GM12878 (cell line): ENCODE results near the gene LYSMD2. TPM values are rescaled to one million over a fixed set of nuclear protein-coding genes. Genes with fewer than 3 reads are reported as not detected.

Experiments used
- ATAC-seq: fragments of 200-7000 bp; cut with Tn5 transposase; 3 replicates; pipeline ENCODE4 v1.9.1; 2020; ENCODE audit warnings: mild to moderate bottlenecking, moderate library complexity
- BruUV-seq: library from RNA; stranded (reverse); fragments of 400-500 nt; replicated peaks from 2 replicates; lab custom pipeline; 2021; lab: Mats Ljungman, UMichigan
- CTCF ChIA-PET: fragments of 300-600 bp; sonication (Branson Sonifier 250); formaldehyde crosslinking; extraction: SDS; loops from one replicate; lab custom pipeline; 2021; ENCODE audit warnings: inconsistent platforms; lab: Yijun Ruan, JAX
- POLR2A ChIA-PET: fragments of 350-600 bp; formaldehyde crosslinking; extraction: SDS; loops from one replicate; lab custom pipeline; 2021; ENCODE audit warnings: inconsistent platforms; lab: Charles Lee
- RAD21 ChIA-PET: fragments of 300-600 bp; sonication (Branson Sonifier 250); formaldehyde crosslinking; loops from one replicate; lab custom pipeline; 2023; ENCODE audit warnings: antibody characterized with exemption; ENCODE audit not compliant: unreplicated experiment; lab: Charles Lee
- SMC1A ChIA-PET: fragments of 300-600 bp; sonication (Branson Sonifier 250); formaldehyde crosslinking; loops from one replicate; lab custom pipeline; 2023; ENCODE audit not compliant: unreplicated experiment, uncharacterized antibody; lab: Charles Lee
- DNase-seq: peaks from one replicate; pipeline ENCODE4 v3.0.0-alpha.2; 2011; ENCODE audit warnings: low read depth, low spot score
- FAIRE-seq: peaks from 3 replicates; lab custom pipeline; 2011; peaks lifted over from hg19 to GRCh38; lab: Jason Lieb, UNC
- H2AFZ ChIP-seq: 2 replicates; pipeline ENCODE4 v1.6.0; 2011; ENCODE audit warnings: low read depth, low read length, control low read depth; ENCODE audit not compliant: control insufficient read depth
- H3K27ac ChIP-seq: 2 replicates; pipeline ENCODE4 v1.5.1; 2011; ENCODE audit warnings: control low read depth; ENCODE audit not compliant: control insufficient read depth, insufficient read depth
- H3K27me3 ChIP-seq, 2 experiments: replicated peaks in 1 of 2; 2 replicates each; pipeline versions ENCODE4 v1.6.0 to v1.6.1; 2011; ENCODE audit warnings: low read length in 1 of 2; ENCODE audit not compliant: control insufficient read depth in 2 of 2, insufficient read depth in 2 of 2
- H3K36me3 ChIP-seq, 2 experiments: 2 replicates each; pipeline ENCODE4 v1.5.1; 2011; ENCODE audit warnings: low read length in 1 of 2; ENCODE audit not compliant: control insufficient read depth in 2 of 2, insufficient read depth in 2 of 2
- H3K4me1 ChIP-seq: 2 replicates; pipeline ENCODE4 v1.6.1; 2011; ENCODE audit warnings: mild to moderate bottlenecking, low read length, moderate library complexity, mixed read lengths; ENCODE audit not compliant: control insufficient read depth, insufficient read depth
- H3K4me2 ChIP-seq: 2 replicates; pipeline ENCODE4 v1.6.0; 2011; ENCODE audit warnings: control low read depth; ENCODE audit not compliant: control insufficient read depth, insufficient read depth
- H3K4me3 ChIP-seq: fragments of 200-600 bp; sonication (generic); 2 replicates; pipeline ENCODE4 v1.5.1; 2016
- H3K79me2 ChIP-seq: 2 replicates; pipeline ENCODE4 v1.6.0; 2011; ENCODE audit warnings: low read length; ENCODE audit not compliant: control insufficient read depth, insufficient read depth
- H3K9ac ChIP-seq: 2 replicates; pipeline ENCODE4 v1.8.0; 2011; ENCODE audit warnings: low read length, control low read depth, mixed read lengths; ENCODE audit not compliant: control insufficient read depth, insufficient read depth
- H3K9me3 ChIP-seq: replicated peaks from 3 replicates; pipeline ENCODE4 v1.5.1; 2011; ENCODE audit warnings: mild to moderate bottlenecking, low read length; ENCODE audit not compliant: control insufficient read depth, insufficient read depth
- H4K20me1 ChIP-seq: 2 replicates; pipeline ENCODE4 v1.6.0; 2011; ENCODE audit not compliant: control insufficient read depth, insufficient read depth
- CBFB ChIP-seq: IDR thresholded peaks from 2 replicates; pipeline ENCODE4 v1.6.1; 2016; ENCODE audit warnings: antibody characterized with exemption, low read depth
- DPF2 ChIP-seq: fragments of 450-650 bp; IDR thresholded peaks from 2 replicates; pipeline ENCODE4 v1.6.1; 2017; ENCODE audit warnings: mild to moderate bottlenecking
- ETV6 ChIP-seq, 2 experiments: fragments of 450-650 bp in 1 of 2; IDR thresholded peaks in 1 of 2; conservative IDR thresholded peaks in 1 of 2; 2 replicates each; pipeline ENCODE4 v1.6.1; 2014; ENCODE audit warnings: antibody characterized with exemption in 1 of 2, borderline replicate concordance in 1 of 2, low read depth in 1 of 2, mild to moderate bottlenecking in 1 of 2, moderate library complexity in 1 of 2
- POLR2AphosphoS2 ChIP-seq: IDR thresholded peaks from 2 replicates; pipeline ENCODE4 v1.6.1; 2011; ENCODE audit warnings: low read depth, mild to moderate bottlenecking, low read length, improper control_type of control experiment, moderate library complexity
- POLR2AphosphoS5 ChIP-seq: IDR thresholded peaks from 2 replicates; pipeline ENCODE4 v1.6.1; 2011; ENCODE audit warnings: mild to moderate bottlenecking, low read length, inconsistent platforms
- RUNX3 ChIP-seq: IDR thresholded peaks from 2 replicates; pipeline ENCODE4 v1.6.1; 2012; ENCODE audit warnings: low read length, inconsistent platforms
- SMC3 ChIP-seq: IDR thresholded peaks from 2 replicates; pipeline ENCODE4 v1.6.1; 2011; ENCODE audit warnings: low read length, improper control_type of control experiment, borderline replicate concordance
- ZZZ3 ChIP-seq: IDR thresholded peaks from 2 replicates; pipeline ENCODE4 v1.6.1; 2011; ENCODE audit warnings: low read depth; ENCODE audit not compliant: control insufficient read depth, insufficient read length
- WGBS: methylation state at CpG from one replicate; pipeline ENCODE4 v1.1.6; 2016; ENCODE audit warnings: low lambda C conversion rate; ENCODE audit not compliant: insufficient replicate concordance, insufficient coverage; ENCODE audit errors: missing lambda C conversion rate; 5-methylcytosine and 5-hydroxymethylcytosine counted together
- in situ Hi-C: fragments of 300-500 bp; cut with MboI; formaldehyde crosslinking; loops from 9 replicates; pipeline ENCODE4 v1.14.3; 2018; ENCODE audit warnings: mixed read lengths
- intact Hi-C: fragments of 100-400 bp; cut with micrococcal nuclease; formaldehyde crosslinking; loops from one replicate; pipeline ENCODE4 v1.14.2; 2022; ENCODE audit not compliant: unreplicated experiment
- polyA plus RNA-seq, 11 experiments: library from polyadenylated mRNA; depleted of rRNA in 4 of 11; unstranded in 6 of 11; stranded (reverse) in 5 of 11; fragments of >200 nt; fragmentation: Nextera tagmentation in 4 of 11; fragmentation: Illumina TruSeq in 1 of 11; extraction: Ambion mirVana in 4 of 11; extraction: Trizol in 1 of 11; gene quantifications; 1 replicate in 1 of 11; 2 replicates in 10 of 11; pipeline versions ENCODE4 v1.2.1 to v1.2.3, GENCODE V29; 2011 to 2016; ENCODE audit warnings: inconsistent platforms in 2 of 11, missing spikeins in 2 of 11, low read depth in 1 of 11
- total RNA-seq, 4 experiments: library from RNA; depleted of rRNA in 3 of 4; stranded (reverse); fragments of >200 nt in 3 of 4; fragmentation: Illumina TruSeq in 1 of 4; extraction: Trizol in 1 of 4; gene quantifications; 2 replicates each; pipeline versions ENCODE4 v1.2.1 to v1.2.3, GENCODE V29; 2013 to 2021
- TF ChIP-seq, protein P1 (sequence below): IDR thresholded peaks from 2 replicates; pipeline ENCODE4 v1.6.1; 2012; ENCODE audit warnings: low read depth, low read length, improper control_type of control experiment
- TF ChIP-seq, protein P2 (sequence below): IDR thresholded peaks from 2 replicates; pipeline ENCODE4 v1.6.1; 2012; ENCODE audit warnings: improper control_type of control experiment, low read depth, low read length; ENCODE audit not compliant: insufficient replicate concordance
- TF ChIP-seq, protein P3 (sequence below): fragments of 450-650 bp; formaldehyde crosslinking; IDR thresholded peaks from 2 replicates; pipeline ENCODE4 v1.4.0; 2020; ENCODE audit warnings: mild to moderate bottlenecking, moderate library complexity

LYSMD2 gene
- total and polyA plus RNA-seq, 10 of the 15 experiments (the other 5 are each of a cell fraction or from before 2014, with no cell fraction given), result 30.5 to 61.3 (median 45.4) TPM

DNA sequence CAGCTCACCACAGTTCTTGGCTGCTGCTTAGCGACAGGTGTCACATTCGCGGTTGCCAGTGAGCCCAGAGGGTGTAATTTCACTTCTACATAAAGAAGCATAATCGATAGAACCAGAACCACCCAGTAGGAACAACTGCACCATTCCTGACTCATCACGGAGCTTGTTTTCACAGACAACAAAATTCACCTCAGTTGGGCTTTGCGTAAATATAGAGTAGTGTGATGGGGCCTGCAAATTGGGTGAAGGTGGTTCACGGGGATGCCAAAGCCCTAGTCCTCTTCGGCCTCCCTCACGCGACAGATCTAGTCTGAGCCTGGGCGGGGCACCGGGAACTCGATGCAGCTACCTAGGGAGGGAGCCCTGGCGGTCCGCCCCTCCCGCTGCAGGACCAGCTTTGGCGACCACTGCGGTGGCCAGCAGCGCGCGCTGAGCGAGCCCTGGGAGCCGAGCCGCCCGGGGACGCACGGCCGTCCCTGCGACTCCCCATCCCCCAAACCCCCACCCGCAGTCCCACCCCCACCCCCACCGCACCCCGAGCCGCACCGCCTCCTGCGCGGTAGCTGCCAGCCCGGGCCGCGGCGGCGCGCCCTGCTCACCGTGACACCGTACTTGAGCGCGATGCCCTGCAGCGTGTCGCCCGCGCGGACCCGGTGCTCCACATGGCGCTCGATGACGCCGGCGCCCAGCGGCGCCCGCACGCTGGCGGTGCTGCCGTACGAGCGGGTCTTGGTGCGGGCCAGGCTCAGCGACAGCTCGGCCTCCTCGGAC, 519 bp downstream of the LYSMD2 start:
- Histone ChIP-seq H3K4me2 (peak overlapping the region; percentile 95), H3K4me1 (peaks cover 30% of the 10 kb centered on the region), H3K27me3 (no peaks in the 10 kb centered on the region), H3K27ac (peak overlapping the region; percentile 94), H2AFZ (peak overlapping the region; percentile 73), H3K4me3 (peak overlapping the region; percentile 77), H3K9ac (peak overlapping the region; percentile 78), H3K9me3 (no peaks in the 10 kb centered on the region), H3K79me2 (peaks cover 61% of the 10 kb centered on the region), H3K36me3 (no peaks in the 10 kb centered on the region), H4K20me1 (no peaks in the 10 kb centered on the region)
- in situ Hi-C loops (no loop called here), intact Hi-C loops (loop anchor here (1.0 to 10.0 kb wide), 5 partner anchors 40 to 368 kb away; partner anchors contain the start of gene DMXL2)
- ChIA-PET RAD21 (interaction anchor here (0.6 to 5.5 kb wide), 15 partner anchors 11 to 730 kb away, joined by 3 to 33 read pairs (median 3); no protein-coding TSS in a partner anchor), CTCF (interaction anchor here (0.6 to 10.1 kb wide), 15 partner anchors 9 to 491 kb away, joined by 3 to 136 read pairs (median 4); partner anchors contain the start of gene DMXL2), POLR2A (interaction anchor here (0.5 to 2.4 kb wide), 9 partner anchors 9 to 115 kb away, joined by 3 to 11 read pairs (median 4); partner anchors contain the start of gene DMXL2), SMC1A (interaction anchor here (1.1 to 5.2 kb wide), 16 partner anchors 11 to 484 kb away, joined by 3 to 45 read pairs (median 4); partner anchors contain the start of gene DMXL2)
- under 1% methylated on average over 49 of the region's 69 CpGs for WGBS
- ATAC-seq, result peak; percentile 55
- no TSS peak for BruUV-seq
- DNase-seq, result no peak
- no peak for FAIRE-seq
- TF ChIP-seq, protein P1, sequence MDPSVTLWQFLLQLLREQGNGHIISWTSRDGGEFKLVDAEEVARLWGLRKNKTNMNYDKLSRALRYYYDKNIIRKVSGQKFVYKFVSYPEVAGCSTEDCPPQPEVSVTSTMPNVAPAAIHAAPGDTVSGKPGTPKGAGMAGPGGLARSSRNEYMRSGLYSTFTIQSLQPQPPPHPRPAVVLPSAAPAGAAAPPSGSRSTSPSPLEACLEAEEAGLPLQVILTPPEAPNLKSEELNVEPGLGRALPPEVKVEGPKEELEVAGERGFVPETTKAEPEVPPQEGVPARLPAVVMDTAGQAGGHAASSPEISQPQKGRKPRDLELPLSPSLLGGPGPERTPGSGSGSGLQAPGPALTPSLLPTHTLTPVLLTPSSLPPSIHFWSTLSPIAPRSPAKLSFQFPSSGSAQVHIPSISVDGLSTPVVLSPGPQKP, result no peak
- TF ChIP-seq POLR2AphosphoS2, result 0 out of 2 replicates have a peak, but pooled peaks have one; percentile 21
- TF ChIP-seq RUNX3, result peak; percentile 64
- 0 out of 4 replicates have a peak, but pooled peaks of 1 of the 2 experiments have one; percentile 44 for TF ChIP-seq ETV6 (conservative IDR thresholded peaks at IDR 0.05 in 1 of 2, IDR thresholded peaks at IDR 0.05 in 1 of 2; ENCODE audit: borderline replicate concordance in 1 of 2, low read depth in 1 of 2)
- TF ChIP-seq, protein P2, sequence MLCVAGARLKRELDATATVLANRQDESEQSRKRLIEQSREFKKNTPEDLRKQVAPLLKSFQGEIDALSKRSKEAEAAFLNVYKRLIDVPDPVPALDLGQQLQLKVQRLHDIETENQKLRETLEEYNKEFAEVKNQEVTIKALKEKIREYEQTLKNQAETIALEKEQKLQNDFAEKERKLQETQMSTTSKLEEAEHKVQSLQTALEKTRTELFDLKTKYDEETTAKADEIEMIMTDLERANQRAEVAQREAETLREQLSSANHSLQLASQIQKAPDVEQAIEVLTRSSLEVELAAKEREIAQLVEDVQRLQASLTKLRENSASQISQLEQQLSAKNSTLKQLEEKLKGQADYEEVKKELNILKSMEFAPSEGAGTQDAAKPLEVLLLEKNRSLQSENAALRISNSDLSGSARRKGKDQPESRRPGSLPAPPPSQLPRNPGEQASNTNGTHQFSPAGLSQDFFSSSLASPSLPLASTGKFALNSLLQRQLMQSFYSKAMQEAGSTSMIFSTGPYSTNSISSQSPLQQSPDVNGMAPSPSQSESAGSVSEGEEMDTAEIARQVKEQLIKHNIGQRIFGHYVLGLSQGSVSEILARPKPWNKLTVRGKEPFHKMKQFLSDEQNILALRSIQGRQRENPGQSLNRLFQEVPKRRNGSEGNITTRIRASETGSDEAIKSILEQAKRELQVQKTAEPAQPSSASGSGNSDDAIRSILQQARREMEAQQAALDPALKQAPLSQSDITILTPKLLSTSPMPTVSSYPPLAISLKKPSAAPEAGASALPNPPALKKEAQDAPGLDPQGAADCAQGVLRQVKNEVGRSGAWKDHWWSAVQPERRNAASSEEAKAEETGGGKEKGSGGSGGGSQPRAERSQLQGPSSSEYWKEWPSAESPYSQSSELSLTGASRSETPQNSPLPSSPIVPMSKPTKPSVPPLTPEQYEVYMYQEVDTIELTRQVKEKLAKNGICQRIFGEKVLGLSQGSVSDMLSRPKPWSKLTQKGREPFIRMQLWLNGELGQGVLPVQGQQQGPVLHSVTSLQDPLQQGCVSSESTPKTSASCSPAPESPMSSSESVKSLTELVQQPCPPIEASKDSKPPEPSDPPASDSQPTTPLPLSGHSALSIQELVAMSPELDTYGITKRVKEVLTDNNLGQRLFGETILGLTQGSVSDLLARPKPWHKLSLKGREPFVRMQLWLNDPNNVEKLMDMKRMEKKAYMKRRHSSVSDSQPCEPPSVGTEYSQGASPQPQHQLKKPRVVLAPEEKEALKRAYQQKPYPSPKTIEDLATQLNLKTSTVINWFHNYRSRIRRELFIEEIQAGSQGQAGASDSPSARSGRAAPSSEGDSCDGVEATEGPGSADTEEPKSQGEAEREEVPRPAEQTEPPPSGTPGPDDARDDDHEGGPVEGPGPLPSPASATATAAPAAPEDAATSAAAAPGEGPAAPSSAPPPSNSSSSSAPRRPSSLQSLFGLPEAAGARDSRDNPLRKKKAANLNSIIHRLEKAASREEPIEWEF, result peak; percentile 56
- no peak for TF ChIP-seq ZZZ3
- peak; percentile 33; the same call in 1 of the 2 replicates for TF ChIP-seq POLR2AphosphoS5
- TF ChIP-seq SMC3, result no peak
- TF ChIP-seq CBFB, result peak; percentile 45; the same call in 1 of the 2 replicates
- TF ChIP-seq DPF2, result no peak
- TF ChIP-seq, protein P3, sequence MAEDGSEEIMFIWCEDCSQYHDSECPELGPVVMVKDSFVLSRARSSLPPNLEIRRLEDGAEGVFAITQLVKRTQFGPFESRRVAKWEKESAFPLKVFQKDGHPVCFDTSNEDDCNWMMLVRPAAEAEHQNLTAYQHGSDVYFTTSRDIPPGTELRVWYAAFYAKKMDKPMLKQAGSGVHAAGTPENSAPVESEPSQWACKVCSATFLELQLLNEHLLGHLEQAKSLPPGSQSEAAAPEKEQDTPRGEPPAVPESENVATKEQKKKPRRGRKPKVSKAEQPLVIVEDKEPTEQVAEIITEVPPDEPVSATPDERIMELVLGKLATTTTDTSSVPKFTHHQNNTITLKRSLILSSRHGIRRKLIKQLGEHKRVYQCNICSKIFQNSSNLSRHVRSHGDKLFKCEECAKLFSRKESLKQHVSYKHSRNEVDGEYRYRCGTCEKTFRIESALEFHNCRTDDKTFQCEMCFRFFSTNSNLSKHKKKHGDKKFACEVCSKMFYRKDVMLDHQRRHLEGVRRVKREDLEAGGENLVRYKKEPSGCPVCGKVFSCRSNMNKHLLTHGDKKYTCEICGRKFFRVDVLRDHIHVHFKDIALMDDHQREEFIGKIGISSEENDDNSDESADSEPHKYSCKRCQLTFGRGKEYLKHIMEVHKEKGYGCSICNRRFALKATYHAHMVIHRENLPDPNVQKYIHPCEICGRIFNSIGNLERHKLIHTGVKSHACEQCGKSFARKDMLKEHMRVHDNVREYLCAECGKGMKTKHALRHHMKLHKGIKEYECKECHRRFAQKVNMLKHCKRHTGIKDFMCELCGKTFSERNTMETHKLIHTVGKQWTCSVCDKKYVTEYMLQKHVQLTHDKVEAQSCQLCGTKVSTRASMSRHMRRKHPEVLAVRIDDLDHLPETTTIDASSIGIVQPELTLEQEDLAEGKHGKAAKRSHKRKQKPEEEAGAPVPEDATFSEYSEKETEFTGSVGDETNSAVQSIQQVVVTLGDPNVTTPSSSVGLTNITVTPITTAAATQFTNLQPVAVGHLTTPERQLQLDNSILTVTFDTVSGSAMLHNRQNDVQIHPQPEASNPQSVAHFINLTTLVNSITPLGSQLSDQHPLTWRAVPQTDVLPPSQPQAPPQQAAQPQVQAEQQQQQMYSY, result no peak
